ENCODE data around the gene GIMD1. TPM values are rescaled to one million over a fixed set of nuclear protein-coding genes. Genes with fewer than 3 reads are reported as not detected.
A peak's percentile ranks its signal among the peaks of the same experiment; 100 is the strongest.

Gene GIMD1
- polyA plus RNA-seq, 1 of the 3 experiments (the other 2 are of a cell fraction), result not detected

- TF ChIP-seq ZBTB33 (IDR thresholded peaks at IDR 0.05; ENCODE audit: borderline replicate concordance, low read depth) (no peak), NRF1 (IDR thresholded peaks at IDR 0.05; ENCODE audit: low read depth, low read length) (no peak), RXRA (IDR thresholded peaks at IDR 0.05; ENCODE audit: borderline replicate concordance, low read depth) (no peak; the same call in 1 of the 2 replicates)
- TF ChIP-seq, protein P1, sequence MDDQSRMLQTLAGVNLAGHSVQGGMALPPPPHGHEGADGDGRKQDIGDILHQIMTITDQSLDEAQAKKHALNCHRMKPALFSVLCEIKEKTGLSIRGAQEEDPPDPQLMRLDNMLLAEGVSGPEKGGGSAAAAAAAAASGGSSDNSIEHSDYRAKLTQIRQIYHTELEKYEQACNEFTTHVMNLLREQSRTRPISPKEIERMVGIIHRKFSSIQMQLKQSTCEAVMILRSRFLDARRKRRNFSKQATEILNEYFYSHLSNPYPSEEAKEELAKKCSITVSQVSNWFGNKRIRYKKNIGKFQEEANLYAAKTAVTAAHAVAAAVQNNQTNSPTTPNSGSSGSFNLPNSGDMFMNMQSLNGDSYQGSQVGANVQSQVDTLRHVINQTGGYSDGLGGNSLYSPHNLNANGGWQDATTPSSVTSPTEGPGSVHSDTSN (IDR thresholded peaks at IDR 0.05), result no peak
- TF ChIP-seq, protein P2, sequence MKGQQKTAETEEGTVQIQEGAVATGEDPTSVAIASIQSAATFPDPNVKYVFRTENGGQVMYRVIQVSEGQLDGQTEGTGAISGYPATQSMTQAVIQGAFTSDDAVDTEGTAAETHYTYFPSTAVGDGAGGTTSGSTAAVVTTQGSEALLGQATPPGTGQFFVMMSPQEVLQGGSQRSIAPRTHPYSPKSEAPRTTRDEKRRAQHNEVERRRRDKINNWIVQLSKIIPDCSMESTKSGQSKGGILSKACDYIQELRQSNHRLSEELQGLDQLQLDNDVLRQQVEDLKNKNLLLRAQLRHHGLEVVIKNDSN (IDR thresholded peaks at IDR 0.05; ENCODE audit: borderline replicate concordance, low read depth), result no peak
Measured at GRCh38 chr4:106369456-106370060, 980 bp upstream of the GIMD1 start (continued).

DNA sequence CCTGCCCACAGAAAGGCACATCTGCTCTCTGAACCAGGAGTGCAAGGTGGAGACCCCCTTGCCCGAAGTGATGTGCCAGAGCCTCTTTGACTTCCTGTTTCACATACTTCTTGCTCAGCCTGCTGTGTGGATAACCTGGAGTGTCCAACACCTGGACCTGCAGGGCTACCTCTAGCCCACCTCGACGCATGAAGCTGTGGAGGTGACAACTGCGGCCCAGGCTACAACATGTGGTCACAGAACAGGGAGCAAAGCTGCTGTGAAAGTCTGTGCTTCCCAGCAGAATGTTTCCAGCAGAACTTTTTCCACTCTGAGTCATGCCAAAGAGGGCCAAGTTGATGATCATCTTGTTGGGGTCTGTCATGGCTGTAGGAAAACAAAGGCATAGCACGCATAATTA, 1.5 kb downstream of the GIMD1 start:
- no peak overlapping the region for H3K27ac ChIP-seq (ENCODE audit: low read depth in 2 of 2, low read length in 1 of 2)
- H3F3A ChIP-seq (replicated peaks; ENCODE audit: insufficient read depth), result peaks cover 20% of the 10 kb centered on the region
- DNase-seq, result no peak
- TF ChIP-seq FOXJ3 (CRISPR knock-in tag; IDR thresholded peaks at IDR 0.05) (no peak), ELF1 (IDR thresholded peaks at IDR 0.05) (no peak), SIN3A (IDR thresholded peaks at IDR 0.05; ENCODE audit: borderline replicate concordance, low read depth, low read length) (no peak), MXI1 (IDR thresholded peaks at IDR 0.05; ENCODE audit: low read depth, low read length) (no peak)
- ChIA-PET CTCF (no interaction called here), POLR2A (no interaction called here)
- 63% methylated on average over 5 of the region's 5 CpGs for WGBS (ENCODE audit: low lambda C conversion rate)
- no peaks in the 10 kb centered on the region for H3K79me2 ChIP-seq (ENCODE audit: insufficient read depth)
- H4K20me1 ChIP-seq (ENCODE audit: insufficient read depth), result no peaks in the 10 kb centered on the region
- H3K9ac ChIP-seq, result no peak overlapping the region
- H2AFZ ChIP-seq (ENCODE audit: low read depth), result no peak overlapping the region
- no peaks in the 10 kb centered on the region for H3K27me3 ChIP-seq (ENCODE audit: insufficient read depth)
- H3K9me3 ChIP-seq, result no peaks in the 10 kb centered on the region
- no peak overlapping the region for H3K4me2 ChIP-seq
- peaks cover 0 to 9% of the 10 kb centered on the region in 2 experiments; a peak in 2 of 4 replicates for H3K4me1 ChIP-seq (ENCODE audit: control insufficient read depth in 1 of 2, insufficient read depth in 2 of 2, low read depth in 1 of 2, low read length in 1 of 2)
- no peaks in the 10 kb centered on the region for H3K36me3 ChIP-seq (replicated peaks in 1 of 2; ENCODE audit: control insufficient read depth in 1 of 2, insufficient read depth in 2 of 2, low read length in 1 of 2)
- no peak overlapping the region for H3K4me3 ChIP-seq (ENCODE audit: low read depth in 2 of 2, low read length in 1 of 2)
- no peaks in the 10 kb centered on the region for H3K9me2 ChIP-seq

GRCh38 chr4:106366026-106366425, 2.6 kb downstream of the GIMD1 start:
- CTCF ChIA-PET, result no interaction called here
- TF ChIP-seq, protein P3, sequence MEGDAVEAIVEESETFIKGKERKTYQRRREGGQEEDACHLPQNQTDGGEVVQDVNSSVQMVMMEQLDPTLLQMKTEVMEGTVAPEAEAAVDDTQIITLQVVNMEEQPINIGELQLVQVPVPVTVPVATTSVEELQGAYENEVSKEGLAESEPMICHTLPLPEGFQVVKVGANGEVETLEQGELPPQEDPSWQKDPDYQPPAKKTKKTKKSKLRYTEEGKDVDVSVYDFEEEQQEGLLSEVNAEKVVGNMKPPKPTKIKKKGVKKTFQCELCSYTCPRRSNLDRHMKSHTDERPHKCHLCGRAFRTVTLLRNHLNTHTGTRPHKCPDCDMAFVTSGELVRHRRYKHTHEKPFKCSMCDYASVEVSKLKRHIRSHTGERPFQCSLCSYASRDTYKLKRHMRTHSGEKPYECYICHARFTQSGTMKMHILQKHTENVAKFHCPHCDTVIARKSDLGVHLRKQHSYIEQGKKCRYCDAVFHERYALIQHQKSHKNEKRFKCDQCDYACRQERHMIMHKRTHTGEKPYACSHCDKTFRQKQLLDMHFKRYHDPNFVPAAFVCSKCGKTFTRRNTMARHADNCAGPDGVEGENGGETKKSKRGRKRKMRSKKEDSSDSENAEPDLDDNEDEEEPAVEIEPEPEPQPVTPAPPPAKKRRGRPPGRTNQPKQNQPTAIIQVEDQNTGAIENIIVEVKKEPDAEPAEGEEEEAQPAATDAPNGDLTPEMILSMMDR (IDR thresholded peaks at IDR 0.05), result no peak
- H3K27ac ChIP-seq (ENCODE audit: low read depth in 2 of 2, low read length in 1 of 2), result peak overlapping the region in 1 of 2 experiments; percentile 60; a peak in 2 of 4 replicates
- H3K9ac ChIP-seq, result no peak overlapping the region
- H3K4me3 ChIP-seq (ENCODE audit: low read depth in 2 of 2, low read length in 1 of 2), result no peak overlapping the region
- no peak overlapping the region for H2AFZ ChIP-seq (ENCODE audit: low read depth)
- H4K20me1 ChIP-seq (ENCODE audit: insufficient read depth), result no peaks in the 10 kb centered on the region
- no peak for DNase-seq
- H3K4me1 ChIP-seq (ENCODE audit: control insufficient read depth in 1 of 2, insufficient read depth in 2 of 2, low read depth in 1 of 2, low read length in 1 of 2), result peaks cover 0 to 9% of the 10 kb centered on the region in 2 experiments; a peak in 2 of 4 replicates
- H3K4me2 ChIP-seq, result 0 out of 2 replicates have a peak overlapping the region, but pooled peaks have one; percentile 17
- POLR2A ChIA-PET, result no interaction called here
- no peaks in the 10 kb centered on the region for H3K36me3 ChIP-seq (replicated peaks in 1 of 2; ENCODE audit: control insufficient read depth in 1 of 2, insufficient read depth in 2 of 2, low read length in 1 of 2)
- H3K27me3 ChIP-seq (ENCODE audit: insufficient read depth), result no peaks in the 10 kb centered on the region
- H3K79me2 ChIP-seq (ENCODE audit: insufficient read depth), result no peaks in the 10 kb centered on the region
- H3K9me3 ChIP-seq, result no peaks in the 10 kb centered on the region
- H3F3A ChIP-seq (replicated peaks; ENCODE audit: insufficient read depth), result peaks cover 20% of the 10 kb centered on the region
- no peaks in the 10 kb centered on the region for H3K9me2 ChIP-seq

Data from SK-N-SH (cell line).